K562 (cell line): ENCODE results near the gene THOC7. TPM values are rescaled to one million over a fixed set of nuclear protein-coding genes. Genes with fewer than 3 reads are reported as not detected.

Source experiments
- ATAC-seq: fragments of 200-7000 bp; cut with Tn5 transposase; 3 replicates; pipeline ENCODE4 v1.9.1; 2020; ENCODE audit warnings: moderate library complexity
- BruUV-seq: library from RNA; stranded (reverse); fragments of 400-500 nt; replicated peaks from 2 replicates; lab custom pipeline; 2021; lab: Mats Ljungman, UMichigan
- CTCF ChIA-PET: fragments of 300-600 bp; formaldehyde crosslinking; extraction: SDS; loops from one replicate; lab custom pipeline; 2021; ENCODE audit warnings: low intra/inter-chr PET ratio; lab: Yijun Ruan, JAX
- POLR2A ChIA-PET: fragments of 300-600, 350-650 bp; sonication (Branson Sonifier 250); formaldehyde crosslinking; extraction: SDS; loops from one replicate; lab custom pipeline; 2021; ENCODE audit warnings: antibody characterized with exemption, inconsistent platforms; lab: Yijun Ruan, JAX
- DNase-seq, 4 experiments: peaks; one replicate each; pipeline versions ENCODE4 v3.0.0 to v3.0.0-alpha.2; 2011 to 2018; ENCODE audit warnings: low spot score in 3 of 4, mixed read lengths in 3 of 4; ENCODE audit errors: extremely low read depth in 1 of 4
- FAIRE-seq: peaks from 2 replicates; lab custom pipeline; 2011; peaks lifted over from hg19 to GRCh38; lab: Jason Lieb, UNC
- H2AFZ ChIP-seq: 2 replicates; pipeline ENCODE4 v1.6.0; 2011; ENCODE audit warnings: low read depth, low read length, control low read depth, inconsistent platforms
- H3K27ac ChIP-seq: fragments of 200-600 bp; 3 replicates; pipeline ENCODE4 v1.8.0; 2011; ENCODE audit warnings: low read depth, mild to moderate bottlenecking, control low read depth, inconsistent platforms, low read length, moderate library complexity, mixed read lengths; ENCODE audit errors: extremely low read depth
- H3K27me3 ChIP-seq, 2 experiments: fragments of 300-600 bp in 1 of 2; 2 replicates in 1 of 2; 3 replicates in 1 of 2; pipeline versions ENCODE4 v1.6.0 to v1.8.0; 2011; ENCODE audit warnings: inconsistent platforms in 2 of 2, low read length in 2 of 2, mild to moderate bottlenecking in 1 of 2, mixed read lengths in 1 of 2, moderate library complexity in 1 of 2; ENCODE audit not compliant: control insufficient read depth in 2 of 2, insufficient read depth in 2 of 2
- H3K36me3 ChIP-seq: fragments of 300-600 bp; 3 replicates; pipeline ENCODE4 v1.8.0; 2011; ENCODE audit warnings: mild to moderate bottlenecking, low read length, inconsistent platforms; ENCODE audit not compliant: control insufficient read depth, insufficient read depth
- H3K4me1 ChIP-seq, 2 experiments: fragments of 200-600 bp in 1 of 2; replicated peaks in 1 of 2; 2 replicates in 1 of 2; 3 replicates in 1 of 2; pipeline versions ENCODE4 v1.5.1 to v1.8.0; 2011; ENCODE audit warnings: inconsistent platforms in 2 of 2, low read length in 2 of 2, mild to moderate bottlenecking in 1 of 2, mixed read lengths in 1 of 2, moderate library complexity in 1 of 2; ENCODE audit not compliant: control insufficient read depth in 2 of 2, insufficient read depth in 2 of 2
- H3K4me2 ChIP-seq: 2 replicates; pipeline ENCODE4 v1.6.1; 2011; ENCODE audit warnings: low read length, control low read depth, inconsistent platforms, mixed read lengths; ENCODE audit not compliant: insufficient read depth
- H3K4me3 ChIP-seq: fragments of 200-600 bp; sonication (generic), shearing (Covaris generic); 2 replicates; pipeline ENCODE4 v1.5.1; 2016; ENCODE audit warnings: control low read depth, inconsistent platforms
- H3K79me2 ChIP-seq: fragments of 200-600 bp; 3 replicates; pipeline ENCODE4 v1.8.0; 2011; ENCODE audit warnings: low read length, inconsistent platforms; ENCODE audit not compliant: control insufficient read depth, insufficient read depth
- H3K9ac ChIP-seq, 2 experiments: 2 replicates each; pipeline versions ENCODE4 v1.6.0 to v1.6.1; 2011; ENCODE audit warnings: low read depth in 2 of 2, low read length in 2 of 2, control low read depth in 1 of 2, inconsistent platforms in 1 of 2, mild to moderate bottlenecking in 1 of 2, mixed read lengths in 1 of 2; ENCODE audit not compliant: insufficient read depth in 1 of 2
- H3K9me1 ChIP-seq: one replicate; pipeline ENCODE4 v1.6.0; 2011; ENCODE audit warnings: inconsistent platforms, mild to moderate bottlenecking, low read length, moderate library complexity; ENCODE audit not compliant: control insufficient read depth, insufficient read depth
- H3K9me3 ChIP-seq: replicated peaks from 2 replicates; pipeline ENCODE4 v1.5.1; 2011; ENCODE audit warnings: low read depth, low read length, inconsistent platforms; ENCODE audit not compliant: control insufficient read depth, insufficient read depth
- H4K20me1 ChIP-seq: replicated peaks from 2 replicates; pipeline ENCODE4 v1.6.1; 2011; ENCODE audit warnings: low read length, inconsistent platforms, mixed read lengths; ENCODE audit not compliant: control insufficient read depth, insufficient read depth
- ATF6 ChIP-seq: sonication (generic); formaldehyde crosslinking; IDR thresholded peaks from 2 replicates; pipeline ENCODE4 v1.4.0; 2020; ENCODE audit warnings: mild to moderate bottlenecking, missing genetic modification reagents
- HMBOX1 ChIP-seq: sonication (generic); IDR thresholded peaks from 2 replicates; pipeline ENCODE4 v1.6.1; 2016
- RUNX1 ChIP-seq: sonication (generic); IDR thresholded peaks from 2 replicates; pipeline ENCODE4 v1.6.1; 2016; ENCODE audit warnings: antibody characterized with exemption, low read depth
- ZBTB11 ChIP-seq, 3 experiments: fragments of 200-800 bp in 1 of 3; fragments of 250-450 bp in 1 of 3; fragments of 450-650 bp in 1 of 3; sonication (Bioruptor Pico) in 1 of 3; sonication (Bioruptor generic) in 1 of 3; formaldehyde crosslinking in 1 of 3; IDR thresholded peaks; 2 replicates each; pipeline versions ENCODE4 v1.6.1 to v1.8.0; 2016 to 2022; ENCODE audit warnings: mild to moderate bottlenecking in 2 of 3, missing genetic modification characterization in 2 of 3, missing compliant biosample characterization in 1 of 3, moderate library complexity in 1 of 3
- ZNF766 ChIP-seq: fragments of 200-800 bp; sonication (Bioruptor generic); conservative IDR thresholded peaks from 2 replicates; pipeline ENCODE4 v1.6.1; 2016; ENCODE audit warnings: missing genetic modification characterization, missing compliant biosample characterization
- WGBS: fragments of 100-300 bp; shearing (Covaris generic); methylation state at CpG from one replicate; pipeline ENCODE4 v1.1.6; 2016; ENCODE audit warnings: low coverage, mixed read lengths; ENCODE audit not compliant: insufficient coverage; ENCODE audit errors: missing lambda C conversion rate; 5-methylcytosine and 5-hydroxymethylcytosine counted together
- in situ Hi-C: fragments of 300-500 bp; cut with MboI; formaldehyde crosslinking; loops from 4 replicates; pipeline ENCODE4 v1.15.0; 2018; ENCODE audit warnings: inconsistent platforms, mixed read lengths
- intact Hi-C: fragments of 100-400 bp; cut with micrococcal nuclease; formaldehyde crosslinking; loops from 2 replicates; pipeline ENCODE4 v1.14.2; 2022
- polyA plus RNA-seq, 8 experiments: library from polyadenylated mRNA; depleted of rRNA in 4 of 8; stranded (reverse) in 5 of 8; unstranded in 3 of 8; fragments of >200 nt; fragmentation: Nextera tagmentation in 2 of 8; fragmentation: Illumina TruSeq in 1 of 8; extraction: Ambion mirVana in 2 of 8; extraction: Trizol in 1 of 8; gene quantifications; 2 replicates each; pipeline versions ENCODE4 v1.2.1 to v1.2.3, GENCODE V29; 2011 to 2014; ENCODE audit warnings: inconsistent platforms in 1 of 8, missing spikeins in 1 of 8
- total RNA-seq, 7 experiments: library from RNA; depleted of rRNA in 6 of 7; stranded (reverse); fragments of >200 nt in 6 of 7; fragmentation: Illumina TruSeq in 2 of 7; extraction: Trizol in 2 of 7; gene quantifications; 2 replicates each; pipeline versions ENCODE4 v1.2.1 to v1.2.3, GENCODE V29; 2011 to 2021; ENCODE audit warnings: low replicate concordance in 1 of 7

Gene THOC7
- total and polyA plus RNA-seq, 9 of the 15 experiments (the other 6 are each of a cell fraction or from before 2014, with no cell fraction given), result 56.5 to 129 (median 94.7) TPM

- no peak for DNase-seq
- H3K9me3 ChIP-seq, result no peaks in the 10 kb centered on the region
- ChIA-PET CTCF (no interaction called here), POLR2A (no interaction called here)
- intact Hi-C loops, result no loop called here
- in situ Hi-C loops, result no loop called here
- peak; percentile 59 for FAIRE-seq
- H2AFZ ChIP-seq, result no peak overlapping the region
- ATAC-seq, result no peak; the same call in 2 of the 3 replicates
- WGBS, result 78% methylated on average over 2 of the region's 2 CpGs
- peaks cover 78% of the 10 kb centered on the region for H3K79me2 ChIP-seq
- H3K9ac ChIP-seq, result no peak overlapping the region
- H3K4me1 ChIP-seq, result no peaks in the 10 kb centered on the region
- no peak for TF ChIP-seq RUNX1
- no peak for TF ChIP-seq ZNF766 (CRISPR knock-in tag)
- TF ChIP-seq HMBOX1, result peak; percentile 88
- no peak for TF ChIP-seq ATF6 (CRISPR knock-in tag)
- peak in 1 of 3 experiments; percentile 38; a peak in 1 of 6 replicates for TF ChIP-seq ZBTB11 (CRISPR knock-in tag; IDR thresholded peaks at IDR 0.05)
- no TSS peak for BruUV-seq
- no peak overlapping the region for H3K4me2 ChIP-seq
- no peak overlapping the region for H3K27ac ChIP-seq
- no peak overlapping the region for H3K4me3 ChIP-seq
- H4K20me1 ChIP-seq, result peaks cover 6% of the 10 kb centered on the region; the same call in 1 of the 2 replicates
- H3K27me3 ChIP-seq, result no peaks in the 10 kb centered on the region
- 0 out of 3 replicates have a peak, but pooled peaks cover 3% of the 10 kb centered on the region for H3K36me3 ChIP-seq
- no peaks in the 10 kb centered on the region for H3K9me1 ChIP-seq
These were observed 8.7 kb upstream of the THOC7 start for GRCh38 chr3:63872135-63872924.
